HG03565 (cell line): ENCODE data around the gene ZFYVE27.
A peak's percentile ranks its signal among the peaks of the same experiment; 100 is the strongest.
"Not testable (repeated sequence)": the region's sequence is repeated elsewhere in the genome, so short reads cannot be mapped to it uniquely, and the experiment has no call there.

Source experiments
- ATAC-seq: cut with Tn5 transposase; IDR thresholded peaks from one replicate; pipeline ENCODE4 v1.9.1; 2021; ENCODE audit warnings: mild to moderate bottlenecking, moderate library complexity; ENCODE audit not compliant: unreplicated experiment

Gene ZFYVE27, protein sequence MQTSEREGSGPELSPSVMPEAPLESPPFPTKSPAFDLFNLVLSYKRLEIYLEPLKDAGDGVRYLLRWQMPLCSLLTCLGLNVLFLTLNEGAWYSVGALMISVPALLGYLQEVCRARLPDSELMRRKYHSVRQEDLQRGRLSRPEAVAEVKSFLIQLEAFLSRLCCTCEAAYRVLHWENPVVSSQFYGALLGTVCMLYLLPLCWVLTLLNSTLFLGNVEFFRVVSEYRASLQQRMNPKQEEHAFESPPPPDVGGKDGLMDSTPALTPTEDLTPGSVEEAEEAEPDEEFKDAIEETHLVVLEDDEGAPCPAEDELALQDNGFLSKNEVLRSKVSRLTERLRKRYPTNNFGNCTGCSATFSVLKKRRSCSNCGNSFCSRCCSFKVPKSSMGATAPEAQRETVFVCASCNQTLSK

DNA sequence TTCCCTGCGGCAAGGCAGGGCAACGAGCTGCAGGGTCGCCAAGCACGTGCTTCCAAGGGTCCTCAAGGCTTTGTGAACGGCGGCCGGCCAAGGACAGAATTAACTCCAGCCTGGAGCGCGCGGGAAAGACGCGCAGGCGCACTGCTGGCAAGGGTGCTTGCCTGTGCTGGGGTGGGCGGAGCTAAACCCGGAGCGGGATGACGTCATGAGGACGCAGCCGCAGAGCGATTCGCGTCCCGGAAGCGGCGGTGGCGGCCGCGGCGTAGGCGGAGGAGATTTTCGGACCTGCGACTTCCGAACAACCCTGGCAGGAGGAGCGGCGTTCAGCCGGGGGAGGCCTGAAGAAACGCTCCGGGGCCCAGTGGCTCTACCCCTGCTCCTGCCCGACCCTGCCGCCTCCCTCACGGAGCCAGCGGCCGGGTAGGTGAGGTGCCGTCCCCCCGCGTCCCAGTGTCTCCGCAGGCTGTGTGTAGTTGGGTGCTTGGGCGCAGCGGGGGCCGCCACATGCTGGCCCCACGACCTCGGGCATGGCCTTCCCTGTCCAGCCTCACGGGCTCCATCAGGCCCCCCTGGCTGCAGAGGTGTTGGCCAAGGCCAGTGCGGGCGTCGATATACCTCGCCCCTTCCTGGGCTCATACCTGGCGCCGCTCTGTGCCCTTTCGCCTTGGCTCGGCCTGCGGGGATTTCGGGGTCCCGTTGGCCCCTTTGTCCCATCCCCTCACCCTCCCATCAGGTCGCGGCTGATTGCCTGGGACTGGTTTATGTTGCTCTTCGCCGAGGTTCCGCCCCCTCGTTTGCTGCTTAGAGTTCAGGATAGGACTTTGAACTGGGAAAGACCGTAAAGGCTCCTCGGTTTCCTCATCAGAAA is at the start of gene ZFYVE27:
Gene ZFYVE27 (plus strand): TSS at position 227 of the 868 bp plus-strand sequence. CDS start 1,350 bp downstream, outside the sequence.
- peak; percentile 84 for ATAC-seq

DNA sequence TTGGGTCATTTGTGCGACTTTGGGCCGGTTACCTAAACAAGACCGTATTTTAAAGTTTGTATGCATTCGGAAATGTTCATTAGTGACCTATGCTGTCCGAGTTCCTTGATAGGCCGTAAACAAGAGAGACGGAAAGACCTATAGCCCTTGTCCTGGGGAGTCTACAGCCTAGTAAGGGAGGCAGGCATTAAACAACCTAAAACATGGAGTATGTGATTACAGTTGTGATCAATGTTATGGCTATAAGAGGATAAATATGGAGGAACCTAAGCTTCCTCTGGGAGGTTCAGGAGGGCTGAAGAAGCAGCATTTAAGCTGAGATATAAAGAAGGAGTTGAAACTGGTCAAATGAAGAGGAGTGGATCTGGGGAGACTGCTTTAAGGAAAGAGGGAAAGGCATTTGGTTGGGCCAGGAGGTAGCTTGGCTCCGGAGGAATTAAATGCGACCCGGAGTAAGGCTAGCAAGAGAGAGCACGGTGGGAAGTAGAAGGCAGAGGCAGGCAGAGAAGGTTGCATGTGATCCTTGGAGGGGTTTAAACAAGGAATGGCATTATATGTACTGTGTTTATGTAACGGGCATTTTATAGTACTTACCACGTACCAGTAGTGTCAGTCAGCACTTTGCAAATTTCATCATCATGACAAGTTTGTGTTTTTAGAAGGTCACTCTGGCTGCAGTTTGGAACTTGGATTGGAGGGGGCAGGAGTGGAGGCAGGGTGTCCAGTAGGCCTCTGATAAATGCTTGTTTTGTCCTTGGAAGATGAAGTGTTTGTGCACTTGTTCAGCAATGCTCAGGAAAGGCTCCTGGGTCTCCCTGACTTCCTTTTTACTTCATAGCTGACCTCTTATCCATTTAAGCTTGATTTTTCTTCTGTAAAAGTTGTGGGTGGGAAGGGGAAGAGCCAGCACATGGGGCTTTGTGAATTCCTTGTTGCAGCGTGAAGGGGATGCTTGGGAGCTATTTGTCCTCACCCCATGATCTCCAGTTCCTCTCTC is 48.8 kb upstream of the ZFYVE27 start:
- ATAC-seq, result no peak

DNA sequence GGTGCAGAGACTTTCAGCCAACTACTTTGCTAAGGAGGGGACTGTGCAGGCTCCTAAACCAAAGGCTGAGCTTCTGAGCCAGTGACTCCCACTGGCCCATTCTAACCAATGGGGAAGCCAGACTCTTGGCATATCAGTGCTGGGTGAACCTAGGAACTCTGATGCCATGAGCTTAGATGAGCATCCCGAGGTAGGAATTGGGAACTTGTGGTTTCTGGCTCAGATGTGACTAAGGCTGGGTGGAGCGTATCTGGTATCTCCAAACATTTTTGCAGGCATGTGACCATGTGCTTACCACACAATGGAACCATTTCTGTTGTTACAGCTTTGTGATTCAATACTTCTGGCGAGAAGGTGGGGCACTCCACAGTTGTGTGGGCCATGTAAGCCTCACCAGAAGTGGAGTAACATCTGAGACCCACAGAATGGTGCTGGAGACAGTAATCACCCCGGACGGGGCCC is 47.3 kb upstream of the ZFYVE27 start:
- no peak for ATAC-seq

DNA sequence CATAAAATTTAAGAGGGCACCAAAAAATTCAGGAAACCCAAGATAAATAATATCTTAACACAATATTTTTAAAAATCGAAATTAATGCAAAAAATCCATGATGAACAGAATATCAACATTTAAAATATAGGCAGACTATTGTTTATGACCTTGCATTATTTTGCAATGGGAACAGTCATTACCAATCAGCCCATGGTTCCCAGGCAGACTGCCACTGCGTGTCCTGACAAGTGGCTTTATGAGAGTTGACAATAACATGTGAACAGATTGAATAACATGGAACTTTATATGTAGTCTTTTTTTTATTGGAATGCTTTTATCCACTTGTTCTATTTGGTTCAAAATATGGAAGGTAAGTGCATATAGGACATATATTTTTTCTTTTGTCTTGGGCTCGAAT is 46.8 kb upstream of the ZFYVE27 start:
- no peak for ATAC-seq

DNA sequence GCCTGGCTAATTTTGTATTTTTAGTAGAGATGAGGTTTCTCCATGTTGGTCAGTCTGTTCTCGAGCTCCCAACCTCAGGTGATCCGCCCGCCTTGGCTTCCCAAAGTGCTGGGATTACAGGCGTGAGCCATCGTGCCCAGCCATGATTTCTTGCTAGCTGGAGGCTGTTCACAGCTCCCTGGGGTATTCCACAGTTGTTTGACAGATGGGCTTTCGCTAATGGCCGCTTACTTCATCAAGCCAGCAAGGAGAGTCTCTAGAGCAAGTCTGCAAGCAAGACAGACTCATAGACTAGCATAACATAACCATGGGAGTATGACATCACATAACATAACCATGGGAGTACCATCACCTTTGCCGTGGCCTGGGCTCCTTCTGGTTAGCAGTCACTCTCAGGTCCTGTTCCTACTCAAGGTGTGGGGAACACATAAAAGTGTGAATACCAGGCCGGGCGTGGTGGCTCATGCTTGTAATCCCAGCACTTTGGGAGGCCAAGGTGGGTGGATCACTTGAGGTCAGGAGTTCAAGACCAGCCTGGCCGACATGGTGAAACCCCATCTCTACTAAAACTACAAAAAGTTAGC is 38.8 kb upstream of the ZFYVE27 start:
- ATAC-seq, result not testable (repeated sequence)

DNA sequence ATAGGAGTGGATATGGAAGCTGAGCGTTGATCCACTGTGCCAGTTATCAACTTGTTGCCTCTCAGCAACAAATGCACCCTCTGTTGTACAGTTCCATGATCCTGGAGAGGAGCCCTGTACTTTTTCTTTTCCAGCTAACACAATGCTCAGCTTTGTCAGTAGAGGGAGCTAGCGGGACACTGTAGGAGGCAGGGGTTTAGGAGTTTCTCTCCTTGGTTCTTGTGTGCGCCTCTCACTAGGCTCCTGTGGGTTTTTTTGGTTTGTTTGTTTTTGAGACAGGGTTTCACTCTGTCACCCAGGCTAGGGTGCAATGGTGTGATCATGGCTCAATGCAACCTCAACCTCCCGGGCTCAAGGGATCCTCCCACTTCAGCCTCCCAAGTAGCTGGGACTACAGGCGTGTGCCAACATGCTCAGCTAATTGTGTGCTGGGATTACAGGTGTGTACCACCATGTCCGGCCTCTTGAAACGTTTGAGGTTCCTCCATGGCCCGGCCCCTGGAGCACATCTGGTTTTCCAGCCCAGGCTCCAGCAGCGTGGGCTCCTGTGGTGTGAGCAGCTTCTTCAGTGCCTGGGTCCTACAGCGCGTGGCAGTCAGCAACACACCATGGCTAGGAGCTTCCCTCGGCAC is 35.4 kb upstream of the ZFYVE27 start:
- ATAC-seq, result peak; percentile 49

DNA sequence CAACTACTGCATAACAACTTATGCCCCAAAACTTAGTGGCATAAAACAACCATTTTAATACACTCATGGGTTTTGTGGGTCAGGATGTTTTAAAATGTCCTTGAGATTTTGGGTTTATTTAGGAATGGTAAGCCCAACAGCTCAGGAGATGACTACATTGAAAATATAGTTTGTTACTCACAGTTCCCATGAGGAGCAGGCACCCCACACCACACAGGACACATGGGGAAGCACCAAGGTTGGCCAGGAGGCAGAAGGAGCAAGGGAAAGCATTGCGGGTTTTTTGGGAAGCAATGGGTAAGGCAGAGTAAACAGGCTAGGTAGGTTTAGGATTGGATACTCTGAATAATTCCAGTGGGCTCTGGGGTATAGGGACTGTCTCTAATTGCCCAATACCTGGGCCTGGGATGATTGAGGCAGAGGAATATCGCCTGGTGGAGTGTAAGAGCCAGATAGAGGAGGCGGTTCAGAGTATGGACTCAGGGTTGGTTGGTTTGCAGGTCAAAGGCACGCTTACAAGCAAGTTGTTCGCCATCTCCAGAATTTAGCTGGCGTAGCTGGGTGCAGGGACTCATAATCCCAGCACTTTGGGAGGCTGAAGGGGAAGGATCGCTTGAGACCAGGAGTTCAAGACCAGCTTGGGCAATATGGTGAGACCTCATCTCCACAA is 33.4 kb upstream of the ZFYVE27 start:
- no peak for ATAC-seq

DNA sequence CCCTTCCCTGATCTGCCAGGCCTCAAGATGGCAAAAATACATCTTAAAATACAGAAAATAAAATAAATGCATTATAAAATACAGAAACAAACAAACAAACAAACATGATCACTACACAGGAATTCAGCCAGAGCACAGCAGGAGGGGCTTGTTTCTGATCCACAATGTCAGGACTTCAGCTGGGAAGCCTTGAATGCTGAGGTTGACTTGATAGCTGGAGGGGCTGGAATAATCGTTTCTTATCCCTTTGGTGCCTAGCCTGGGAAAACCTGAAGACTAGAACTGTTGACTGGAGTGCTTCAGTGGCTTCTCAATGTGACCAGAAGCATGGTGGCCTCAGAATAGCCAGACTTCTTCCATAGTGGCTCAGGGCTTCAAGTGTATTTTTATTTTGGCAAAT is 32.6 kb upstream of the ZFYVE27 start:
- ATAC-seq, result no peak

DNA sequence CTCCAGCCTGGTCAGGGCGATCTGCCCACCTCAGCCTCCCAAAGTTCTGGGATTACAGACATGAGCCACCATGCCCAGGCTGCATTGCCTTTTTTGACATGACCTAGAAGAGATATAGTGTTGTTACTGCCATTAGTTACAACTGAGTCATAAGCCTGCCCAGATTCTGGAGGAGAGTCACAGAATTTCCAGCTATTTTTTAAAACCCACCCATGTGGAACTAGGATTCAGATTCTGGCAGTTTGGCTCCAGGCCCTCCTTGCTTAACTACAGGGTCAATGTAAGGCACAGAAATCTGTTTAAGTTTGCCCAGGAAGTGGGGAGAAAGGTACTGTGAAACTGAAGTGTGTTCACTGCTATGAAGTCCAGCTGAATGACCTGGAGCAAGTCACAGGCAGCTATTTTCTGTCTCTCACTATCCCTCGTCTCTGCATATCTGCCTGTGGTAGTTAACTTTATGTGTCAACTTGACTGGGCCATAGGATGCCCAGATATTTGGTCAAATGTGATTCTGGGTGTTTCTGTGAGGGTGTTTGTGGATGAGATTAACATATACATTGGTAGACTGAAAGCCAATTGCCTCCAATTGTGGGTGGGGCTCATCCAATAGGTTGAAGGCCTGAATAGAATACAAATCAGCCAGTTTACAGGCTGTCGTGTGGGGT is 31.8 kb upstream of the ZFYVE27 start:
- no peak for ATAC-seq

DNA sequence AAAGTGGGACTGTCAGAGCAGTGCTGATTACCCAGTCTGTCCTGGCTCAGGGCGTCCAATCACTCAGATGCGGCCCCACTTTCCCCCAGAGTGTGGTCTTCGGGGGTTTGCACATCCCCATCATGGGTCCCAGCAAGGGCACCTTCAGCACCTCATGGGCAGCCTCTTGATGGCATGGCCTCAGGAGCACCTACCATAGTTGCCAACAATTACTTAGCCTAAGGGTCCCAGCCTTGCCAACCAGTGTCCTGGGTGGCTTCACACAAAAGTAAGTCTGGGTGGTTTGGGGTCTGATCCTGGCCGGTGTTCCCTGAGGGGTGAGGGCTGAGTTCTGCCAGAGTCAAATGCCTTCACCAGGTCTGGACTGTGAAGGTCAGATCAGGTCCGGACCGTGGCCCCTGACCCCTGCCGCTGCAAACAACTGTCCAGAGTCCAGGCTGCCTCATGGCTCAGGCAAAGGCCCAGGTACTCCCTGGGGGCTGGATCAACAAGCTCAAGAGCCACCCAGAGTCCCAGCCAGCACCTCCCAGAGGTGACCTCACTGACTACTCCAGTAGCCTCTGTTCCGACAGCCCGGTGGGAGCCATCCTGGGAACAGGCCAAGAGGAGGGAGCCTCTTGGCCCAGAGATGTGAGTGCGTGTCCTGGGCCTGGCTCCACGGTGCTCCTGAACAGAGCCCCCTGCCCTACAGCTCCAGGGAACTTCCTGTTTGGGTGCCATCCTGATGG is 29.6 kb upstream of the ZFYVE27 start:
- no peak for ATAC-seq

DNA sequence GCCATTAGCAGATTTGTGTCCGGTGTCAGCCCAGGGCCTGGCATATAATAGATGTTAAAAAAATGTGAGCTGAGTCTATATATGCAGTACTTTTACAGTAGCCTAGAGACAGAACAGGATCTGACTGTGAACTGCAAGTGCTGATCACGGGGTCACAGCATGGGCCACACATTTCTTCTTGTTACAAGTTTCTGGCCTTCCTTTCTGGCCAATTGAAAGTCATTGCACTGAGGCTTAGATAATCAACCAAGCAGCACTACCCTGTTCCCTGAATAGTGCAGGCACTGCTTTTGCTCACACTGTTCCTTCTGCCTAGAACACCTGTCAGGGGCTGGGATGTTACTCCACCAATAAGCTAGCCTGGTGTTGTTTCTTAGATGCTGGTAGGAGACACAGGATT is 28.8 kb upstream of the ZFYVE27 start:
- no peak for ATAC-seq

DNA sequence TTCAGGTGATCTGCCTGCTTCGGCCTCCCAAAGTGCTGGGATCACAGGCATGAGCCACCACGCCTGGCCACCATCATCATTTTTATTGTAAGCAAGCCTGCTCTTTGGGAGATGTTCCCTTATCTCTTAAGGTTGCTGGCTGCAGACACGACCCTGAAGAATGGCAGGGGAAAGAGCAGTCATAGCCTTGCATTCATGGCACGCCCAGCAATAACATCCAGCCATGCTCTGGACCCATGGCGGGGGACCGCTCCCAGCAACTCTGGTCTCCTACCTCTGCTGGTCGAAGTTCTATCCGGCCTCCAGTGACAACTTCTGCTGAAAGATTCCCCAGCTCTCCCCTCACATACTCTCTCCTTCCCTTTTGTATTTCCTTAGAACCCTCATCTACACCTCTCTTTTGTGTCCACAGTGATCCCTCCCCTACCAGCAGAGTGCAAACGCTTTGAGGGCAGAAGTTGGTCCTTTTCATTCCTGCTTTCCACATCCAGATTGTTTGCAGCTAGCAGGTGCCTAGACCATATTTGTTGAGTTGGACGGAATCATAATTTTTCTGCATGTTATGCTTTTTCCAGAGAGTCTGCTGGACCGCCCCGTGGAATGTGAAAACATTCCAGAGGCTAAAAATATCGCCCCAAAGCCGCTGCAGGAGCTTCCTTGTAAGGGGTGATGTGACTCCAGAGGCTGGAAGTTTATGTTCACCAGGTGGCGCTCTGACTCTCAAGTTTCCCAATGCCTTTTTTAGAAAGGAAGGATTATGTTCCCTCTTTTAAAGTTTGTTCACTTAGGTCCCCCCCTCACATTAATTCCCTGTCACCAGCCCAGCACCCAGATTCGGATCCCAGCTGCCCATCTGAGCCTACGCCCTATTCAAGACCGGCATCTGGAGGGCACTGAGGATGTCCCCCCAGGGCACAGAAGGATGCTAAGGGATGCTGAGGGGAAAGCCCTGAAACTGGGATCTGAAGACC is 27.7 kb upstream of the ZFYVE27 start:
- ATAC-seq, result no peak

DNA sequence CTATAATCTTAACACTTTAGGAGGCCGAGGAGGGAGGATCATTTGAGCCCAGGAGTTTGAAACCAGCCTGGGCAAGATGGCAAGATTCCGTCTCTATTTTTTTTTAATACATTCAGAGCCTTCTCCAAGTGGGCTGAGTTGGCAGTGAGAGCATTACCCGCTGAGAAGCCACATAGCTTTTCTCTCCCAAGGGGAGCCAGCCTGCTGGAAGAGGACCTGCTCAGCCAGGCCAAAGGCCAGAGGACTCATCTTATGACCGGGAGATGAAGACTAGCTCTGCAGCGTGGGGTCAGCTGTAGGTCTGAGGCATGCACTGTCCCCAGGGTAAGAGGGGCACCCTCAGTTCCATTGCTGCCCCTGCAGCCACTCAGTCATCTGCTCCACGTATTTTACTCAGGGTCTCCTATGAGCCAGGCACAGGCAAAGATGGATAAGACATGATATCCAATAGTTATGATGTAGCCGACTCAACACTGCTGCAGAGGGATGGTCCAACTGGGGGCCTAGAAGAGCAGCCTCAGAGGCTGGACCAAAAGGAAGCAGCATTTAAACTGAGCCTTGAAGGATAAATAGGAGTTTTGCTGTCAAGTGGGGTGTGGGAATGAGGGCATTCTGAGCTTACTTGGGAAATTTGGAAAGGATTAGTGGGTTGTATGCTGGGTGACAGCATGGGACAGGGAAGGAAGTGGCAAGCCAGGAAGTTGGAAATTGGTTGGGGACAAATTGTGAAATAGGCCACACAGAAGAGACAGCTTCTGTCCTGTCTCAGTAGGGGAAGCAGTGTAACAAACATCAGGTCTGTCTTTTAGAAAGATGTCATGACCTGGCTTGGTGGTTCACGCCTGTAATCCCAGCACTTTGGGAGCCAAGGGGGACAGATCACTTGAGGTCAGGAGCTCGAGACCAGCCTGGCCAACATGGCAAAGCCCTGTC is 25.0 kb upstream of the ZFYVE27 start:
- ATAC-seq, result no peak

DNA sequence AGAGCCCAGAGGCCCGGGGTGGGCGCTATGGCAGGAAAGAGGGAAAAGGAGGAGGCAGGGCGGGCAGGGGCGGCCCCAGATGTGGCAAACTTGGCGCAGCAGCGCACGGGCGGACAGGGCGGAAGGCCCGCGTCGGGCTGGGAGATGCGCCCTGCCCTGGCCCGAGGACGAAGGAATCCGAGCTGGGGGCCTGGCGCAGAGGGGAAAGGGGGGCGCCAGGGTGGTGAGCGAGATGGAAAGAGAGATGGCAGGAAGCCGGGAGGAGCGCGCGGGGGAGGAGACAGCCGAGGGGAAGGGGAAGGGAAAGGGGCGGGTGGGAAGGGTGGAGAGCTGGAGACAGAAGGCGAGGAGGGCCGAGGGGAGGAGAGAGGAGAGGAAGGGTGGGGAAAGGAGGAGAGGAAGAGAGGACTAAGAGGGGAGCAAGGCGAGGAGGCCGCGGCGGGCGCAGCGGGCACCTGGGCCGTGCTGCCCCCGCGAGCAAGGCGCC is 23.5 kb upstream of the ZFYVE27 start, which contains the start of gene MARVELD1:
Gene MARVELD1 (plus strand): TSS at position 392 of the 487 bp plus-strand sequence. CDS start 147 bp downstream, outside the sequence.
- no peak for ATAC-seq

DNA sequence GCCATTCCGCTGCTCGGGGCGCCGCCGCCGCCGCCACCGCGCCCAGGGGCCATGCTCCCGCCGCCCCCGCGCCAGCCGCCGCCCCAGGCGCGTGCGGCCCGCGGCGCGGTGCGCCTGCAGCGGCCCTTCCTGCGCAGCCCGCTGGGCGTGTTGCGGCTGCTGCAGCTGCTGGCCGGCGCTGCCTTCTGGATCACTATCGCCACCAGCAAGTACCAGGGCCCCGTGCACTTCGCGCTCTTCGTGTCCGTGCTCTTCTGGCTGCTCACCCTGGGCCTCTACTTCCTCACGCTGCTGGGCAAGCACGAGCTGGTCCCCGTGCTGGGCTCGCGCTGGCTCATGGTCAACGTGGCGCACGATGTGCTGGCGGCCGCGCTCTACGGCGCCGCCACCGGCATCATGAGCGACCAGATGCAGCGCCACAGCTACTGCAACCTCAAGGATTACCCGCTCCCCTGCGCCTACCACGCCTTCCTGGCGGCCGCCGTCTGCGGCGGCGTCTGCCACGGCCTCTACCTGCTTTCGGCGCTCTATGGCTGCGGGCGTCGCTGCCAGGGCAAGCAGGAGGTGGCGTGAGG is 23.0 kb upstream of the ZFYVE27 start:
- no peak for ATAC-seq
